Measurements from ENCODE around the gene EXOC6. TPM values are rescaled to one million over a fixed set of nuclear protein-coding genes. Genes with fewer than 3 reads are reported as not detected.

The EXOC6 gene
- total RNA-seq, 2 donors from 2014 or later: 7.0 to 10.1 TPM

GRCh38 chr10:93006435-93007039 is 158.2 kb downstream of the EXOC6 start:
- Histone ChIP-seq H3K27ac (no peak overlapping the region), H3K36me3 (no peaks in the 10 kb centered on the region), H3K4me1 (no peaks in the 10 kb centered on the region), H3K4me3 (no peak overlapping the region), H3K27me3 (no peaks in the 10 kb centered on the region), H3K9me3 (no peaks in the 10 kb centered on the region)
- TF ChIP-seq, protein P1, sequence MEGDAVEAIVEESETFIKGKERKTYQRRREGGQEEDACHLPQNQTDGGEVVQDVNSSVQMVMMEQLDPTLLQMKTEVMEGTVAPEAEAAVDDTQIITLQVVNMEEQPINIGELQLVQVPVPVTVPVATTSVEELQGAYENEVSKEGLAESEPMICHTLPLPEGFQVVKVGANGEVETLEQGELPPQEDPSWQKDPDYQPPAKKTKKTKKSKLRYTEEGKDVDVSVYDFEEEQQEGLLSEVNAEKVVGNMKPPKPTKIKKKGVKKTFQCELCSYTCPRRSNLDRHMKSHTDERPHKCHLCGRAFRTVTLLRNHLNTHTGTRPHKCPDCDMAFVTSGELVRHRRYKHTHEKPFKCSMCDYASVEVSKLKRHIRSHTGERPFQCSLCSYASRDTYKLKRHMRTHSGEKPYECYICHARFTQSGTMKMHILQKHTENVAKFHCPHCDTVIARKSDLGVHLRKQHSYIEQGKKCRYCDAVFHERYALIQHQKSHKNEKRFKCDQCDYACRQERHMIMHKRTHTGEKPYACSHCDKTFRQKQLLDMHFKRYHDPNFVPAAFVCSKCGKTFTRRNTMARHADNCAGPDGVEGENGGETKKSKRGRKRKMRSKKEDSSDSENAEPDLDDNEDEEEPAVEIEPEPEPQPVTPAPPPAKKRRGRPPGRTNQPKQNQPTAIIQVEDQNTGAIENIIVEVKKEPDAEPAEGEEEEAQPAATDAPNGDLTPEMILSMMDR (IDR thresholded peaks at IDR 0.05): peak; percentile 12 to 58
- no peak for DNase-seq (ENCODE audit: low spot score)

DNA sequence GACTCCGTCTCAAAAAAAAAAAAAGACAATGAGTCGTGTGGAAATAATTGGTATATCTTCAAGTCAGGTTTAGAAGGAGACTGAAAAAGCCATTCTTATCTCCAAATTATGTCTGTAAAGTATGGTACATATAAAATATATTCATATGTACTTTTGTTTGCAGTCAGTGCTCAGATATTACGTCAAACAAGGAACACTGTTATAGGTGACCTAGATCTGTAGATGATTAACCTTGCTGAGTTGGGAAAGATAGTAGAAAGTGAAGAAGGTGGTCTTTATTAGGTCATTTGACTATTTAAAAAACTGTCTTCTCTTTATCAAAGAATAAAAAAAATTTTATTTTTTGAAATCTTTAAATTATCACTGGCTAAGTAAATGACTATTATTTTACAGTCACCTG is 167.4 kb downstream of the EXOC6 start:
- Histone ChIP-seq H3K27me3 (no peaks in the 10 kb centered on the region), H3K4me3 (no peak overlapping the region), H3K9me3 (no peaks in the 10 kb centered on the region), H3K36me3 (peaks cover 8% of the 10 kb centered on the region), H3K27ac (no peak overlapping the region), H3K4me1 (no peaks in the 10 kb centered on the region)
- no peak for DNase-seq (ENCODE audit: low spot score)
- TF ChIP-seq, protein P1 (IDR thresholded peaks at IDR 0.05): no peak

- Histone ChIP-seq H3K4me3 (no peak overlapping the region), H3K27me3 (no peaks in the 10 kb centered on the region), H3K36me3 (peaks cover 7% of the 10 kb centered on the region), H3K4me1 (no peaks in the 10 kb centered on the region), H3K27ac (no peak overlapping the region), H3K9me3 (no peaks in the 10 kb centered on the region)
- TF ChIP-seq, protein P1 (IDR thresholded peaks at IDR 0.05): no peak
- no peak for DNase-seq (ENCODE audit: low spot score)
Measured at GRCh38 chr10:93023013-93023650, 174.8 kb downstream of the EXOC6 start.

- no peaks in the 10 kb centered on the region for H3K9me3 ChIP-seq
- no peaks in the 10 kb centered on the region for H3K27me3 ChIP-seq
- TF ChIP-seq, protein P1 (IDR thresholded peaks at IDR 0.05): no peak
- peaks cover 7% of the 10 kb centered on the region for H3K36me3 ChIP-seq
- H3K4me1 ChIP-seq: no peaks in the 10 kb centered on the region
- no peak overlapping the region for H3K4me3 ChIP-seq
- DNase-seq (ENCODE audit: low spot score): no peak
- H3K27ac ChIP-seq: no peak overlapping the region
Measured at GRCh38 chr10:93026072-93026471, 177.8 kb downstream of the EXOC6 start.

GRCh38 chr10:93027508-93027907 is 179.2 kb downstream of the EXOC6 start:
- Histone ChIP-seq H3K27ac (no peak overlapping the region), H3K4me1 (no peaks in the 10 kb centered on the region), H3K9me3 (no peaks in the 10 kb centered on the region), H3K27me3 (no peaks in the 10 kb centered on the region), H3K36me3 (peaks cover 7% of the 10 kb centered on the region), H3K4me3 (no peak overlapping the region)
- TF ChIP-seq, protein P1 (IDR thresholded peaks at IDR 0.05): no peak
- DNase-seq (ENCODE audit: low spot score): no peak
